Measurements from ENCODE around the gene KCNA1.

- TF ChIP-seq TAF1 (IDR thresholded peaks at IDR 0.05; ENCODE audit: borderline replicate concordance, low read depth, low read length), result no peak
- TF ChIP-seq POLR2AphosphoS5 (IDR thresholded peaks at IDR 0.05; ENCODE audit: low read depth, low read length), result no peak
Measured at GRCh38 chr12:4865246-4865645, 44.5 kb upstream of the KCNA1 start.
